GM23338 (cell line): ENCODE data around the gene CACNA2D3. TPM values are rescaled to one million over a fixed set of nuclear protein-coding genes. Genes with fewer than 3 reads are reported as not detected.

Experiments
- ATAC-seq: fragments of 200-7000 bp; cut with Tn5 transposase; 3 replicates; pipeline ENCODE4 v1.9.1; 2020
- DNase-seq: peaks from one replicate; pipeline ENCODE4 v3.0.0-alpha.2; 2015; ENCODE audit warnings: low spot score
- H2AFZ ChIP-seq: fragments of 200-600 bp; sonication (generic); 2 replicates; pipeline ENCODE4 v1.8.0; 2016; ENCODE audit warnings: antibody characterized with exemption, mild to moderate bottlenecking, moderate library complexity
- H3F3A ChIP-seq: fragments of 200-600 bp; sonication (generic); replicated peaks from 2 replicates; pipeline ENCODE4 v1.8.0; 2017; ENCODE audit warnings: antibody characterized with exemption, mixed run types, low read depth
- H3K27ac ChIP-seq: fragments of 200-600 bp; sonication (generic); 2 replicates; pipeline ENCODE4 v1.6.1; 2016; ENCODE audit warnings: low read depth
- H3K27me3 ChIP-seq: fragments of 200-600 bp; sonication (generic); 2 replicates; pipeline ENCODE4 v1.8.0; 2016; ENCODE audit warnings: mild to moderate bottlenecking, mixed run types, moderate library complexity; ENCODE audit not compliant: insufficient read depth
- H3K36me3 ChIP-seq: fragments of 200-600 bp; sonication (generic); 2 replicates; pipeline ENCODE4 v1.8.0; 2016; ENCODE audit warnings: mild to moderate bottlenecking; ENCODE audit not compliant: insufficient read depth
- H3K4me1 ChIP-seq: fragments of 200-600 bp; sonication (generic); 2 replicates; pipeline ENCODE4 v1.8.0; 2016; ENCODE audit warnings: mild to moderate bottlenecking, moderate library complexity; ENCODE audit not compliant: insufficient read depth
- H3K4me2 ChIP-seq: fragments of 200-600 bp; sonication (generic); 2 replicates; pipeline ENCODE4 v1.7.1; 2017; ENCODE audit warnings: mixed run types
- H3K4me3 ChIP-seq: fragments of 200-600 bp; sonication (generic); 2 replicates; pipeline ENCODE4 v1.6.1; 2016; ENCODE audit warnings: mixed run types
- H3K79me2 ChIP-seq: fragments of 200-600 bp; sonication (generic); replicated peaks from 2 replicates; pipeline ENCODE4 v1.8.0; 2017; ENCODE audit warnings: mild to moderate bottlenecking; ENCODE audit not compliant: insufficient read depth
- H3K9me2 ChIP-seq: fragments of 200-600 bp; sonication (generic); 2 replicates; pipeline ENCODE4 v1.8.0; 2017; ENCODE audit not compliant: insufficient read depth
- H4K20me1 ChIP-seq: fragments of 200-600 bp; sonication (generic); replicated peaks from 2 replicates; pipeline ENCODE4 v1.8.0; 2017; ENCODE audit warnings: mild to moderate bottlenecking; ENCODE audit not compliant: insufficient read depth
- H3K27ac Mint-ChIP-seq: 2 replicates; pipeline ENCODE4 v1.8.0; 2020; ENCODE audit warnings: inconsistent platforms, mild to moderate bottlenecking, moderate library complexity, mixed read lengths
- H3K27me3 Mint-ChIP-seq: 3 replicates; pipeline ENCODE4 v1.8.0; 2022; ENCODE audit warnings: low read depth, mild to moderate bottlenecking, moderate library complexity, mixed read lengths, inconsistent platforms; ENCODE audit not compliant: insufficient read depth, poor library complexity
- H3K36me3 Mint-ChIP-seq: 3 replicates; pipeline ENCODE4 v1.8.0; 2021; ENCODE audit warnings: low read depth, mild to moderate bottlenecking, inconsistent platforms, moderate library complexity, mixed read lengths
- H3K4me1 Mint-ChIP-seq: 3 replicates; pipeline ENCODE4 v1.8.0; 2020; ENCODE audit warnings: mild to moderate bottlenecking, inconsistent platforms, mixed read lengths
- H3K4me3 Mint-ChIP-seq: 3 replicates; pipeline ENCODE4 v1.8.0; 2021; ENCODE audit warnings: moderate library complexity, mild to moderate bottlenecking, inconsistent platforms, mixed read lengths
- H3K9me3 Mint-ChIP-seq: 3 replicates; pipeline ENCODE4 v1.8.0; 2020; ENCODE audit warnings: moderate library complexity, mild to moderate bottlenecking, inconsistent platforms, mixed read lengths
- CREB1 ChIP-seq: fragments of 250-450 bp; sonication (Bioruptor Pico); IDR thresholded peaks from 2 replicates; pipeline ENCODE4 v1.5.0; 2020; ENCODE audit warnings: low read depth, mild to moderate bottlenecking, moderate library complexity
- CTCF ChIP-seq, 2 experiments: fragments of 200-600 bp in 1 of 2; sonication (generic) in 1 of 2; conservative IDR thresholded peaks; 2 replicates each; pipeline versions ENCODE4 v1.5.1 to v1.6.1; 2016 to 2017; ENCODE audit warnings: antibody characterized with exemption in 2 of 2, low read depth in 2 of 2, mild to moderate bottlenecking in 2 of 2, moderate library complexity in 1 of 2
- ETS1 ChIP-seq: IDR thresholded peaks from 2 replicates; pipeline ENCODE4 v1.6.1; 2016; ENCODE audit warnings: antibody characterized with exemption
- EZH2 ChIP-seq: fragments of 200-600 bp; sonication (generic); IDR thresholded peaks from one replicate; pipeline ENCODE4 v1.8.0; 2017; ENCODE audit warnings: antibody characterized with exemption, mild to moderate bottlenecking, low read depth; ENCODE audit not compliant: unreplicated experiment
- EZH2phosphoT487 ChIP-seq: fragments of 200-600 bp; sonication (generic); IDR thresholded peaks from one replicate; pipeline ENCODE4 v1.8.1; 2018; ENCODE audit warnings: antibody characterized with exemption; ENCODE audit not compliant: unreplicated experiment
- JUNB ChIP-seq: IDR thresholded peaks from one replicate; pipeline ENCODE4 v1.6.1; 2016; ENCODE audit warnings: antibody characterized with exemption; ENCODE audit not compliant: unreplicated experiment
- NANOG ChIP-seq: IDR thresholded peaks from 2 replicates; pipeline ENCODE4 v1.6.1; 2016; ENCODE audit warnings: antibody characterized with exemption, borderline replicate concordance
- POLR2AphosphoS5 ChIP-seq: IDR thresholded peaks from 2 replicates; pipeline ENCODE4 v1.6.1; 2016; ENCODE audit warnings: antibody characterized with exemption, low read depth
- REST ChIP-seq: IDR thresholded peaks from one replicate; pipeline ENCODE4 v1.6.1; 2018; ENCODE audit warnings: antibody characterized with exemption; ENCODE audit not compliant: unreplicated experiment
- STAT1 ChIP-seq: IDR thresholded peaks from one replicate; pipeline ENCODE4 v1.6.1; 2016; ENCODE audit warnings: antibody characterized with exemption; ENCODE audit not compliant: unreplicated experiment
- ZNF114 ChIP-seq: fragments of 250-450 bp; sonication (Bioruptor Pico); IDR thresholded peaks from 2 replicates; pipeline ENCODE4 v1.5.0; 2020; ENCODE audit warnings: mild to moderate bottlenecking, moderate library complexity
- ZNF331 ChIP-seq: fragments of 250-450 bp; sonication (Bioruptor Pico); IDR thresholded peaks from 2 replicates; pipeline ENCODE4 v1.5.0; 2020; ENCODE audit warnings: low read depth, mild to moderate bottlenecking, moderate library complexity
- ZNF462 ChIP-seq: fragments of 250-450 bp; sonication (Bioruptor Pico); IDR thresholded peaks from 2 replicates; pipeline ENCODE4 v1.5.0; 2020; ENCODE audit warnings: mild to moderate bottlenecking, moderate library complexity
- polyA plus RNA-seq: library from polyadenylated mRNA; unstranded; fragments of >200 nt; fragmentation: Nextera tagmentation; extraction: Ambion mirVana; gene quantifications from 2 replicates; pipeline ENCODE4 v1.2.1, GENCODE V29; 2016
- total RNA-seq: library from RNA; depleted of rRNA; stranded (reverse); fragments of >200 nt; shearing (Covaris generic); gene quantifications from 2 replicates; pipeline ENCODE4 v1.2.3, GENCODE V29; 2014

CACNA2D3 gene
- total and polyA plus RNA-seq, 2 experiments from 2014 or later, result 2.2 to 2.3 TPM

- no peak overlapping the region for H3K27ac Mint-ChIP-seq
- H2AFZ ChIP-seq, result no peak overlapping the region
- no peaks in the 10 kb centered on the region for H3K79me2 ChIP-seq
- no peaks in the 10 kb centered on the region for H4K20me1 ChIP-seq
- no peaks in the 10 kb centered on the region for H3K27me3 Mint-ChIP-seq
- no peaks in the 10 kb centered on the region for H3K9me3 Mint-ChIP-seq
- no peak overlapping the region for H3K4me3 ChIP-seq
- H3K4me2 ChIP-seq, result no peak overlapping the region
- TF ChIP-seq POLR2AphosphoS5 (no peak), ZNF114 (no peak), EZH2 (no peak), ZNF462 (no peak), CTCF (conservative IDR thresholded peaks at IDR 0.05; ENCODE audit: low read depth in 2 of 2) (no peak), JUNB (no peak), ZNF331 (no peak), ETS1 (no peak), CREB1 (CRISPR knock-in tag) (no peak), STAT1 (no peak), REST (no peak), EZH2phosphoT487 (no peak), NANOG (no peak)
- DNase-seq (no peak), ATAC-seq (no peak)
- H3K36me3 ChIP-seq, result no peaks in the 10 kb centered on the region
- no peaks in the 10 kb centered on the region for H3K27me3 ChIP-seq
- H3K4me3 Mint-ChIP-seq, result no peak overlapping the region
- H3K9me2 ChIP-seq, result no peaks in the 10 kb centered on the region; the same call in 1 of the 2 replicates
- H3F3A ChIP-seq, result no peaks in the 10 kb centered on the region
- H3K27ac ChIP-seq, result no peak overlapping the region
- H3K4me1 ChIP-seq, result no peaks in the 10 kb centered on the region
- no peaks in the 10 kb centered on the region for H3K36me3 Mint-ChIP-seq
- H3K4me1 Mint-ChIP-seq, result no peaks in the 10 kb centered on the region; the same call in 2 of the 3 replicates
Observed at GRCh38 chr3:54366007-54366750, 243.8 kb downstream of the CACNA2D3 start.
